Lower leg skin (tissue), 3 donors: ENCODE measurements around the gene LAMTOR1.

ENCODE experiments used
- POLR2A ChIP-seq, 2 donors: fragments of 450-650 bp; IDR thresholded peaks; one replicate each; pipeline ENCODE4 v1.6.1; 2016 to 2017; ENCODE audit warnings: antibody characterized with exemption in 2 of 2, mild to moderate bottlenecking in 1 of 2, moderate library complexity in 1 of 2
- TF ChIP-seq, protein P1 (sequence below), 3 donors: fragments of 450-650 bp; IDR thresholded peaks; one replicate each; pipeline ENCODE4 v1.5.1; 2016; ENCODE audit warnings: antibody characterized with exemption in 3 of 3, mild to moderate bottlenecking in 3 of 3, moderate library complexity in 2 of 3

DNA sequence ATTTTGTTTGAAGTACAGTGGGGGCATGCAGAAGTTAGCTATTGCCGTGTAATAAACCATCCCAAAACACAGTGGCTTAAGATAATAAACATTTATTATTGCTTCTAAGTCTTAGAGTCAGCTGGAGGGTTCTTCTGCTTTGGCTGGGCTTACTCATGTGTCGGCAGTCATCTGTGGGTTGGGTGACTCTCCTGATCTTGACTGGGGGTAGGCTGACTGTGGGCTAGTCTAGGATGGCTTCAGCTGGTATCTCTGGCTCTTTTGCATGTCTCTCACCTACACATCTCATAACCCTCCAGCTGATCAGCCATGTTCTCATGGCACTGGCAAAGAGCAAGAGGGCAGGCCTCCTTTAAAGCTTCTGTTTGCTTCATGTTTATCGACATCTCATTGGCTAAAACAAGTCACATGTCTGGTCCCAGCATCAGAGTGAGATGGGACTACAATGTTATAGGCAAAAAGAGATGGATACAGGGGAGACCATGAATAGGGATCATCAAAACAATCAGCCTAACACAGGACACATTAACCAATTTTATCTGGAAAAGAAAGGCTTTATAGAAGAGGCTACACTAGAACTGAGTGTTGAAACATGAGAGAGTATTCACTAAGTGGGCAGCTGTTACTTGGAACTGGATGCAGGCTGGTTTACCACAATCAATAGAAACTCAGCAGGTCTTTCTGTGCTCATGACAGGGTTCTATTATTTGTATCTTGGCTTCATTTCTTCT is 17.3 kb downstream of the LAMTOR1 start:
- TF ChIP-seq, protein P1, sequence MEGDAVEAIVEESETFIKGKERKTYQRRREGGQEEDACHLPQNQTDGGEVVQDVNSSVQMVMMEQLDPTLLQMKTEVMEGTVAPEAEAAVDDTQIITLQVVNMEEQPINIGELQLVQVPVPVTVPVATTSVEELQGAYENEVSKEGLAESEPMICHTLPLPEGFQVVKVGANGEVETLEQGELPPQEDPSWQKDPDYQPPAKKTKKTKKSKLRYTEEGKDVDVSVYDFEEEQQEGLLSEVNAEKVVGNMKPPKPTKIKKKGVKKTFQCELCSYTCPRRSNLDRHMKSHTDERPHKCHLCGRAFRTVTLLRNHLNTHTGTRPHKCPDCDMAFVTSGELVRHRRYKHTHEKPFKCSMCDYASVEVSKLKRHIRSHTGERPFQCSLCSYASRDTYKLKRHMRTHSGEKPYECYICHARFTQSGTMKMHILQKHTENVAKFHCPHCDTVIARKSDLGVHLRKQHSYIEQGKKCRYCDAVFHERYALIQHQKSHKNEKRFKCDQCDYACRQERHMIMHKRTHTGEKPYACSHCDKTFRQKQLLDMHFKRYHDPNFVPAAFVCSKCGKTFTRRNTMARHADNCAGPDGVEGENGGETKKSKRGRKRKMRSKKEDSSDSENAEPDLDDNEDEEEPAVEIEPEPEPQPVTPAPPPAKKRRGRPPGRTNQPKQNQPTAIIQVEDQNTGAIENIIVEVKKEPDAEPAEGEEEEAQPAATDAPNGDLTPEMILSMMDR (IDR thresholded peaks at IDR 0.05): no peak
- TF ChIP-seq POLR2A (IDR thresholded peaks at IDR 0.05): no peak
